GM13977 (cell line): Measurements from ENCODE around the gene MMADHC.
A peak's percentile ranks its signal among the peaks of the same experiment; 100 is the strongest.
"Not testable (repeated sequence)": the region's sequence is repeated elsewhere in the genome, so short reads cannot be mapped to it uniquely, and the experiment has no call there.

Source experiments
- DNase-seq: peaks from one replicate; pipeline ENCODE4 v3.0.0; 2012; ENCODE audit warnings: low spot score
- CTCF ChIP-seq: IDR thresholded peaks from 2 replicates; pipeline ENCODE4 v1.5.1; 2012; ENCODE audit warnings: mild to moderate bottlenecking, control low read depth; ENCODE audit not compliant: insufficient read depth; ENCODE audit errors: extremely low read depth, missing control alignments
- in situ Hi-C: fragments of 300-500 bp; cut with MboI; formaldehyde crosslinking; loops from one replicate; pipeline ENCODE4 v1.12.0; 2022; ENCODE audit warnings: low sequenced_read_pairs, low pct_unique_long_range_greater_than_20kb, mixed read lengths, inconsistent platforms; ENCODE audit not compliant: unreplicated experiment

Gene MMADHC

DNA sequence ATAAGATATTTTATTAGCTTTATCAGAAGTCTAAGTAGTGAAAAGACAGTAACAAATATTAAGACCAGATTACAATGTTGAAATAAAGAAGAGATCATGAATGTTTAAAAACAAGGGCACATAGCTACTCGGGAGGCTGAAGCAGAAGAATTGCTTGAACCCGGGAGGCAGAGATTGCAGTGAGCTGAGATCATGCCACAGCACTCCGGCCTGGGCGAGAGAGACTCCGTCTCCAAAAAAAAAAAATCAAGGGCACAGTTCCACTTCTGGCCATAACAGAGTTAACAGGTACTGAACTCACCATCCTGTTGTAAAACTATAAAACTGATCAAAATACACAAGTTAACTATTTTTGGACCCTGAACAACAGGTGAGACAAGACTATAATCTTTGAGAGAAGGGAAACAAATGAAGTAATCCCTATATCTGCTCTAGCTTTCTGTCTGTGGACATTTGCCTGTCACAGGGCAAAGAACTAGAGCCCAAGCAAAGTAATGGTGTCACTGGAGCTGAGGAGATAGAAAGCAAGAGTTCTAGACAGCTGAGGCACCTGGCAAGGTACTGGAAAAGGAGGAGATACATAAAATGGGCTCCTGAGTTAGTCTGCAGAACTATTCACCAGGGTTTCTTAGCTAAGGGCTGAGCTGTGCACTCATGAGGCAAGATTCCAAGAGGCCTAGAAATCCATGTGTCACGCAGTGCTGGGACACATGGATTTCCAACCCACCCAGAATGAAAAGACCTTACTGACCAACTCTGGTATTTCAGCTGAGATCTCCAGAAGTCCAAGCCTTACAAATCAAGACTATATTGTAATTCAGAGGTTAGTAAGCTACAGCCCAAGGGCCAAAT lies 15.2 kb downstream of the MMADHC start:
- in situ Hi-C loops, result no loop called here
- no peak for TF ChIP-seq CTCF

DNA sequence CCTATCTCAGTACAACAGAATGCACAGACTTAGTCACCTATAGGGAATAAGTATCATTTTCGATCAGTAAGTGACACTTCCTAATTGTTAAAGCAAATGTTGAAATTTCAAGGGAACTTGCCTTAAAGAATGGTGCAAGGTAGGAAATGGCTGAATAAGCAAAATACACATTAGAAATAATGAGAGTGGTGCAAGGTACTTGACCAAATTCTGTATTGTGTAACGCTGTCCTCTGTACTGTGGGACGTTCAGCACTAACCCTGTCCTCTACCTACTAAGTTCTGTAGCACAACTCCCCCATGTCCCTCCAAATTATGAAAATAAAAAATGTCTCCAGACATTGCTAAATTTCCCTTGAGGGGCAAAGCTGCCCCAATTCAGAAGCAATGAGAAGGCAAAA lies 19.4 kb downstream of the MMADHC start:
- no peak for DNase-seq
- TF ChIP-seq CTCF, result no peak
- in situ Hi-C loops, result loop anchor here (10.0 kb wide), 1 partner anchor 543 kb away; no protein-coding TSS in a partner anchor

More for the DNA sequence above, 15.2 kb downstream of the MMADHC start:
- no peak for DNase-seq

- no peak for TF ChIP-seq CTCF
- in situ Hi-C loops, result loop anchor here (10.0 kb wide), 1 partner anchor 542 kb away; no protein-coding TSS in a partner anchor
- DNase-seq, result no peak
Measured at GRCh38 chr2:149566652-149567051, 20.9 kb downstream of the MMADHC start.

GRCh38 chr2:149565625-149566024 lies 21.9 kb downstream of the MMADHC start:
- DNase-seq, result not testable (repeated sequence)
- in situ Hi-C loops, result loop anchor here (10.0 kb wide), 1 partner anchor 541 kb away; no protein-coding TSS in a partner anchor

DNA sequence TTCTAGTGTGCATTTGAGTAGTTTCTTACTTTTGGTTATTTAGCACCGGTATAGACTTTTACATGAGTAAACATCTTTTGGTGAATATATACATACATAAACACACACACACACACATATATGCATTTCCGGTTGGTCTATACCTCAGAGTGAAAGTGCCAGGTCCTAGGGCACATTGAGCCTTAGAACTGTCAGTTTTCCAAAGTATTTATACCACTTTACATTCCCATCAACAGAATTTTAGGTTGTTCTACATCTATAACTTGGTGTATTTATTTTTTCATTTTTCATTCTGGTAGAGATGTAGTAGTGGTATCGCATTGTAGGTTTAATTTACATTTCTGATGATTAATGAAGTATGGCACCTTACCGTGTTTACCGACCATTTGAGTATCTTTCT lies 22.6 kb downstream of the MMADHC start:
- in situ Hi-C loops, result loop anchor here (10.0 kb wide), 1 partner anchor 540 kb away; no protein-coding TSS in a partner anchor
- no peak for DNase-seq
- no peak for TF ChIP-seq CTCF

- no peak for DNase-seq
- in situ Hi-C loops, result loop anchor here (10.0 kb wide), 1 partner anchor 539 kb away; no protein-coding TSS in a partner anchor
- TF ChIP-seq CTCF, result no peak
Measured at GRCh38 chr2:149564097-149564496, 23.5 kb downstream of the MMADHC start.

DNA sequence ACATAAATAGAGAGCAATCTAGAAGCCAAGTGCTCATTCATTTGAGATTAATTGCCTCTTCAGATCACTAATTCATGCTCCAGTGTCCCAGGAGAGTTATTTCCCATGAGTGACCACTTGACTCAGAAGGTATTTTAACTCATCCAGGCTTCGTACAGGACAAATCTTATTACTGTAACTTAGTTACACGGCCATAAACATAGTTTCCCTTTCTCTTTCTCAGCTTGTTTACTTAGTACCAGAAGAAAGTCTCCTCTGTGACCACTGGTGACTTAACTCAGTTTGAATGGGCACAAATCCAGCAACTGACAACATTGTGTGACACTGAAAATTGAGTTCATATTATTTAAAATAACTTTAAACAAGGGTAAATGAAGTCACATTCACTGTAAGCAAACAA lies 25.3 kb downstream of the MMADHC start:
- in situ Hi-C loops, result loop anchor here (10.0 kb wide), 1 partner anchor 538 kb away; no protein-coding TSS in a partner anchor
- peak; percentile 18 for DNase-seq
- no peak for TF ChIP-seq CTCF
